ENCODE measurements around the gene SLU7. TPM values are rescaled to one million over a fixed set of nuclear protein-coding genes. Genes with fewer than 3 reads are reported as not detected.
A peak's percentile ranks its signal among the peaks of the same experiment; 100 is the strongest.

SLU7 gene
- 26.2 TPM for polyA plus RNA-seq (2013, experiment 1 of 2)
- polyA plus RNA-seq (2013, experiment 2 of 2), result 31.1 TPM

- peaks cover 29% of the 10 kb centered on the region for H3K36me3 ChIP-seq (ENCODE audit: insufficient read depth, low read length)
- WGBS, result 1% methylated on average over 48 of the region's 48 CpGs
- peak within 1 kb of the TSS; percentile 90 for H3K9ac ChIP-seq (ENCODE audit: low read depth, low read length)
- peaks cover 34% of the 10 kb centered on the region for H3K4me1 ChIP-seq (ENCODE audit: insufficient read depth, low read length)
- H3K4me3 ChIP-seq (ENCODE audit: low read length), result peak within 1 kb of the TSS; percentile 79
- H3K27me3 ChIP-seq (ENCODE audit: insufficient read depth, low read length), result no peaks in the 10 kb centered on the region
- peak within 1 kb of the TSS; percentile 70 for H3K27ac ChIP-seq (ENCODE audit: low read depth, low read length)
- H3K9me3 ChIP-seq (ENCODE audit: insufficient read depth, low read depth, low read length), result no peaks in the 10 kb centered on the region
Observed at GRCh38 chr5:160418561-160419457, at the start of gene SLU7. Gene SLU7 (minus strand): TSS chr5:160419081. CDS start chr5:160415294, 3,787 bp downstream.

- no peaks in the 10 kb centered on the region for H3K27me3 ChIP-seq (ENCODE audit: insufficient read depth, low read length)
- H3K9ac ChIP-seq (ENCODE audit: low read depth, low read length), result no peak overlapping the region
- no peak overlapping the region for H3K27ac ChIP-seq (ENCODE audit: low read depth, low read length)
- peaks cover 10% of the 10 kb centered on the region for H3K4me1 ChIP-seq (ENCODE audit: insufficient read depth, low read length)
- no peak overlapping the region for H3K4me3 ChIP-seq (ENCODE audit: low read length)
- 92% methylated on average over 3 of the region's 3 CpGs for WGBS
- no peaks in the 10 kb centered on the region for H3K36me3 ChIP-seq (ENCODE audit: insufficient read depth, low read length)
- H3K9me3 ChIP-seq (ENCODE audit: insufficient read depth, low read depth, low read length), result no peaks in the 10 kb centered on the region
Observed at GRCh38 chr5:160468363-160468975, 49.6 kb upstream of the SLU7 start.

GRCh38 chr5:160467555-160468362, 48.9 kb upstream of the SLU7 start:
- H3K27ac ChIP-seq (ENCODE audit: low read depth, low read length), result no peak overlapping the region; the same call in 1 of the 2 replicates
- 61% methylated on average over 28 of the region's 29 CpGs for WGBS
- H3K4me3 ChIP-seq (ENCODE audit: low read length), result no peak overlapping the region
- no peaks in the 10 kb centered on the region for H3K27me3 ChIP-seq (ENCODE audit: insufficient read depth, low read length)
- no peaks in the 10 kb centered on the region for H3K9me3 ChIP-seq (ENCODE audit: insufficient read depth, low read depth, low read length)
- H3K9ac ChIP-seq (ENCODE audit: low read depth, low read length), result no peak overlapping the region; the same call in 1 of the 2 replicates
- H3K4me1 ChIP-seq (ENCODE audit: insufficient read depth, low read length), result peaks cover 10% of the 10 kb centered on the region
- H3K36me3 ChIP-seq (ENCODE audit: insufficient read depth, low read length), result no peaks in the 10 kb centered on the region

GRCh38 chr5:160466889-160467554, 48.1 kb upstream of the SLU7 start:
- Histone ChIP-seq H3K4me3 (ENCODE audit: low read length) (no peak overlapping the region), H3K27me3 (ENCODE audit: insufficient read depth, low read length) (no peaks in the 10 kb centered on the region), H3K36me3 (ENCODE audit: insufficient read depth, low read length) (no peaks in the 10 kb centered on the region), H3K4me1 (ENCODE audit: insufficient read depth, low read length) (peaks cover 10% of the 10 kb centered on the region), H3K9me3 (ENCODE audit: insufficient read depth, low read depth, low read length) (no peaks in the 10 kb centered on the region), H3K9ac (ENCODE audit: low read depth, low read length) (no peak overlapping the region), H3K27ac (ENCODE audit: low read depth, low read length) (no peak overlapping the region)
- WGBS, result 89% methylated on average over 9 of the region's 9 CpGs

- Histone ChIP-seq H3K4me1 (ENCODE audit: insufficient read depth, low read length) (peaks cover 8% of the 10 kb centered on the region), H3K36me3 (ENCODE audit: insufficient read depth, low read length) (no peaks in the 10 kb centered on the region), H3K9ac (ENCODE audit: low read depth, low read length) (no peak overlapping the region), H3K4me3 (ENCODE audit: low read length) (no peak overlapping the region), H3K9me3 (ENCODE audit: insufficient read depth, low read depth, low read length) (no peaks in the 10 kb centered on the region), H3K27ac (ENCODE audit: low read depth, low read length) (no peak overlapping the region), H3K27me3 (ENCODE audit: insufficient read depth, low read length) (no peaks in the 10 kb centered on the region)
- WGBS, result 87% methylated on average over 5 of the region's 5 CpGs
Observed at GRCh38 chr5:160466116-160466515, 47.2 kb upstream of the SLU7 start.

- Histone ChIP-seq H3K4me3 (ENCODE audit: low read length) (no peak overlapping the region), H3K27me3 (ENCODE audit: insufficient read depth, low read length) (no peaks in the 10 kb centered on the region), H3K36me3 (ENCODE audit: insufficient read depth, low read length) (no peaks in the 10 kb centered on the region), H3K4me1 (ENCODE audit: insufficient read depth, low read length) (peaks cover 5% of the 10 kb centered on the region), H3K27ac (ENCODE audit: low read depth, low read length) (no peak overlapping the region), H3K9ac (ENCODE audit: low read depth, low read length) (no peak overlapping the region), H3K9me3 (ENCODE audit: insufficient read depth, low read depth, low read length) (no peaks in the 10 kb centered on the region)
- 100% methylated on average over 1 of the region's 4 CpGs for WGBS
Observed at GRCh38 chr5:160464466-160464797, 45.6 kb upstream of the SLU7 start.

GRCh38 chr5:160463740-160464465, 45.0 kb upstream of the SLU7 start:
- WGBS, result 81% methylated on average over 6 of the region's 7 CpGs
- Histone ChIP-seq H3K36me3 (ENCODE audit: insufficient read depth, low read length) (no peaks in the 10 kb centered on the region), H3K27ac (ENCODE audit: low read depth, low read length) (no peak overlapping the region), H3K4me3 (ENCODE audit: low read length) (no peak overlapping the region), H3K9ac (ENCODE audit: low read depth, low read length) (no peak overlapping the region), H3K4me1 (ENCODE audit: insufficient read depth, low read length) (peaks cover 5% of the 10 kb centered on the region), H3K9me3 (ENCODE audit: insufficient read depth, low read depth, low read length) (no peaks in the 10 kb centered on the region), H3K27me3 (ENCODE audit: insufficient read depth, low read length) (no peaks in the 10 kb centered on the region)

- no peaks in the 10 kb centered on the region for H3K27me3 ChIP-seq (ENCODE audit: insufficient read depth, low read length)
- no peak overlapping the region for H3K4me3 ChIP-seq (ENCODE audit: low read length)
- no peak overlapping the region for H3K27ac ChIP-seq (ENCODE audit: low read depth, low read length)
- peaks cover 5% of the 10 kb centered on the region for H3K4me1 ChIP-seq (ENCODE audit: insufficient read depth, low read length)
- no peak overlapping the region for H3K9ac ChIP-seq (ENCODE audit: low read depth, low read length)
- 94% methylated on average over 4 of the region's 4 CpGs for WGBS
- no peaks in the 10 kb centered on the region for H3K9me3 ChIP-seq (ENCODE audit: insufficient read depth, low read depth, low read length)
- H3K36me3 ChIP-seq (ENCODE audit: insufficient read depth, low read length), result no peaks in the 10 kb centered on the region
Observed at GRCh38 chr5:160463227-160463626, 44.3 kb upstream of the SLU7 start.

GRCh38 chr5:160462167-160462566, 43.3 kb upstream of the SLU7 start:
- H3K36me3 ChIP-seq (ENCODE audit: insufficient read depth, low read length), result no peaks in the 10 kb centered on the region
- no peak overlapping the region for H3K27ac ChIP-seq (ENCODE audit: low read depth, low read length)
- no peak overlapping the region for H3K9ac ChIP-seq (ENCODE audit: low read depth, low read length)
- H3K4me1 ChIP-seq (ENCODE audit: insufficient read depth, low read length), result no peaks in the 10 kb centered on the region
- H3K27me3 ChIP-seq (ENCODE audit: insufficient read depth, low read length), result no peaks in the 10 kb centered on the region
- no peaks in the 10 kb centered on the region for H3K9me3 ChIP-seq (ENCODE audit: insufficient read depth, low read depth, low read length)
- 97% methylated on average over 2 of the region's 2 CpGs for WGBS
- no peak overlapping the region for H3K4me3 ChIP-seq (ENCODE audit: low read length)

GRCh38 chr5:160461378-160461777, 42.5 kb upstream of the SLU7 start:
- Histone ChIP-seq H3K4me1 (ENCODE audit: insufficient read depth, low read length) (no peaks in the 10 kb centered on the region), H3K27ac (ENCODE audit: low read depth, low read length) (no peak overlapping the region), H3K9ac (ENCODE audit: low read depth, low read length) (no peak overlapping the region), H3K27me3 (ENCODE audit: insufficient read depth, low read length) (no peaks in the 10 kb centered on the region), H3K36me3 (ENCODE audit: insufficient read depth, low read length) (no peaks in the 10 kb centered on the region), H3K4me3 (ENCODE audit: low read length) (no peak overlapping the region), H3K9me3 (ENCODE audit: insufficient read depth, low read depth, low read length) (no peaks in the 10 kb centered on the region)
- 87% methylated on average over 6 of the region's 6 CpGs for WGBS
